Stimulated activated CD8-positive, alpha-beta memory T cell treated with anti-CD3 and anti-CD28 coated beads, Interleukin-7, amount 100 ng/mL, for 4 hours (primary cell): Measurements from ENCODE around the gene KLHL17.
"Not testable (repeated sequence)": the region's sequence is repeated elsewhere in the genome, so short reads cannot be mapped to it uniquely, and the experiment has no call there.

Experiments
- DNase-seq, 2 donors: peaks; one replicate each; pipeline ENCODE4 v3.0.0-alpha.2; 2020; ENCODE audit warnings: low read depth in 2 of 2

KLHL17 gene

GRCh38 chr1:936348-937264 lies 23.8 kb upstream of the KLHL17 start:
- DNase-seq: no peak

GRCh38 chr1:937521-937920 lies 22.9 kb upstream of the KLHL17 start:
- DNase-seq: no peak

GRCh38 chr1:938088-938683 lies 22.2 kb upstream of the KLHL17 start:
- no peak for DNase-seq

GRCh38 chr1:938711-939489 lies 21.5 kb upstream of the KLHL17 start:
- no peak for DNase-seq

- no peak for DNase-seq
These were observed 20.8 kb upstream of the KLHL17 start for GRCh38 chr1:939511-940106.

GRCh38 chr1:940107-941014 lies 20.0 kb upstream of the KLHL17 start:
- DNase-seq: no peak

GRCh38 chr1:941015-941587 lies 19.3 kb upstream of the KLHL17 start:
- no peak for DNase-seq

- DNase-seq: no peak
These were observed 18.6 kb upstream of the KLHL17 start for GRCh38 chr1:941588-942383.

- DNase-seq: no peak
These were observed 18.0 kb upstream of the KLHL17 start for GRCh38 chr1:942411-942821.

- DNase-seq: no peak
These were observed 17.4 kb upstream of the KLHL17 start for GRCh38 chr1:942864-943533.

- no peak for DNase-seq
These were observed 16.6 kb upstream of the KLHL17 start for GRCh38 chr1:943545-944340.

- DNase-seq: no peak
These were observed 15.8 kb upstream of the KLHL17 start for GRCh38 chr1:944341-945325.

- DNase-seq: no peak
These were observed 14.5 kb upstream of the KLHL17 start for GRCh38 chr1:945688-946556.

- not testable (repeated sequence) for DNase-seq
These were observed 13.6 kb upstream of the KLHL17 start for GRCh38 chr1:946811-947210.

- DNase-seq: no peak
These were observed 12.4 kb upstream of the KLHL17 start for GRCh38 chr1:947958-948357.

GRCh38 chr1:950268-950667 lies 10.1 kb upstream of the KLHL17 start:
- no peak for DNase-seq
